Naive thymus-derived CD8-positive, alpha-beta T cell (primary cell): ENCODE data around the gene SPAG5. TPM values are rescaled to one million over a fixed set of nuclear protein-coding genes. Genes with fewer than 3 reads are reported as not detected.

Experiments
- ATAC-seq, 2 donors: fragments of 150-1000 bp; cut with Tn5 transposase in 1 of 2; sonication (Bioruptor Pico), chemical (Tn5 transposase) in 1 of 2; 1 replicate in 1 of 2; 2 replicates in 1 of 2; pipeline ENCODE4 v1.10.0; 2021; ENCODE audit warnings: mild to moderate bottlenecking in 2 of 2, moderate library complexity in 2 of 2
- POLR2A ChIA-PET: fragments of 350-600 bp; sonication (Branson Sonifier 250); formaldehyde crosslinking; loops from one replicate; lab custom pipeline; 2021; ENCODE audit warnings: antibody characterized with exemption; lab: Charles Lee
- DNase-seq, 10 donors: peaks; one replicate each; pipeline versions ENCODE4 v3.0.0 to v3.0.0-alpha.2; 2020 to 2022
- H3K27ac Mint-ChIP-seq, 10 donors: one replicate each; pipeline ENCODE4 v1.8.0; 2020 to 2022; ENCODE audit warnings: mild to moderate bottlenecking in 10 of 10, mixed read lengths in 10 of 10, moderate library complexity in 4 of 10, inconsistent platforms in 1 of 10
- H3K27me3 Mint-ChIP-seq, 5 donors: one replicate each; pipeline ENCODE4 v1.8.0; 2021 to 2022; ENCODE audit warnings: mixed read lengths in 5 of 5
- H3K36me3 Mint-ChIP-seq, 3 donors: one replicate each; pipeline ENCODE4 v1.8.0; 2020 to 2022; ENCODE audit warnings: mixed read lengths in 3 of 3, mild to moderate bottlenecking in 2 of 3, inconsistent platforms in 1 of 3
- H3K4me1 Mint-ChIP-seq, 4 donors: one replicate each; pipeline ENCODE4 v1.8.0; 2021 to 2022; ENCODE audit warnings: mixed read lengths in 4 of 4
- H3K4me3 Mint-ChIP-seq, 10 donors: one replicate each; pipeline ENCODE4 v1.8.0; 2020 to 2022; ENCODE audit warnings: mild to moderate bottlenecking in 10 of 10, mixed read lengths in 10 of 10, moderate library complexity in 6 of 10, inconsistent platforms in 1 of 10
- H3K9me3 Mint-ChIP-seq, 9 donors: one replicate each; pipeline ENCODE4 v1.8.0; 2020 to 2022; ENCODE audit warnings: mixed read lengths in 9 of 9, mild to moderate bottlenecking in 3 of 9, inconsistent platforms in 1 of 9, moderate library complexity in 1 of 9
- polyA plus RNA-seq, 3 donors: library from polyadenylated mRNA; unstranded; fragments of 300-500 nt; fragmentation: Illumina TruSeq; gene quantifications; one replicate each; pipeline ENCODE4 v1.2.3, GENCODE V29; 2021
- total RNA-seq, 8 experiments: library from RNA in 2 of 8; stranded (reverse) in 2 of 8; gene quantifications; one replicate each; pipeline ENCODE4 v1.2.3 and lab custom pipeline; 2021 to 2026

The SPAG5 gene
- total and polyA plus RNA-seq, 5 experiments from 2014 or later, result 0.40 to 11.2 (median 2.7) TPM

- POLR2A ChIA-PET, result interaction anchor here (1.0 to 7.5 kb wide), 3 partner anchors 25 to 97 kb away, joined by 4 to 81 read pairs (median 4); partner anchors contain the start of genes ALDOC, BLTP2 and PIGS
- Mint-ChIP-seq H3K27me3 (no peaks in the 10 kb centered on the region), H3K4me1 (peaks cover 41 to 59% (median 54%) of the 10 kb centered on the region in 4 donors), H3K36me3 (peaks cover 0 to 4% (median 0%) of the 10 kb centered on the region in 3 donors), H3K4me3 (peak overlapping the region in 8 of 10 donors; percentile 12 to 67 (median 28)), H3K9me3 (no peaks in the 10 kb centered on the region), H3K27ac (peak overlapping the region; percentile 61 to 97 (median 92))
- no peak for DNase-seq
- ATAC-seq, result no peak
These were observed 50.3 kb downstream of the SPAG5 start for GRCh38 chr17:28548417-28549130.

GRCh38 chr17:28547623-28548416 lies 51.0 kb downstream of the SPAG5 start:
- Mint-ChIP-seq H3K36me3 (peaks cover 0 to 3% (median 0%) of the 10 kb centered on the region in 3 donors), H3K27ac (peak overlapping the region; percentile 84 to 96 (median 93)), H3K27me3 (no peaks in the 10 kb centered on the region), H3K4me1 (peaks cover 39 to 52% (median 49%) of the 10 kb centered on the region in 4 donors), H3K9me3 (no peaks in the 10 kb centered on the region), H3K4me3 (peak overlapping the region; percentile 48 to 84 (median 68))
- POLR2A ChIA-PET, result interaction anchor here (0.6 to 7.5 kb wide), 5 partner anchors 26 to 103 kb away, joined by 3 to 81 read pairs (median 5); partner anchors contain the start of genes ALDOC, BLTP2, PIGS and SPAG5
- peak; percentile 11 to 76 (median 42) for DNase-seq
- peak; percentile 14 to 43 for ATAC-seq

DNA sequence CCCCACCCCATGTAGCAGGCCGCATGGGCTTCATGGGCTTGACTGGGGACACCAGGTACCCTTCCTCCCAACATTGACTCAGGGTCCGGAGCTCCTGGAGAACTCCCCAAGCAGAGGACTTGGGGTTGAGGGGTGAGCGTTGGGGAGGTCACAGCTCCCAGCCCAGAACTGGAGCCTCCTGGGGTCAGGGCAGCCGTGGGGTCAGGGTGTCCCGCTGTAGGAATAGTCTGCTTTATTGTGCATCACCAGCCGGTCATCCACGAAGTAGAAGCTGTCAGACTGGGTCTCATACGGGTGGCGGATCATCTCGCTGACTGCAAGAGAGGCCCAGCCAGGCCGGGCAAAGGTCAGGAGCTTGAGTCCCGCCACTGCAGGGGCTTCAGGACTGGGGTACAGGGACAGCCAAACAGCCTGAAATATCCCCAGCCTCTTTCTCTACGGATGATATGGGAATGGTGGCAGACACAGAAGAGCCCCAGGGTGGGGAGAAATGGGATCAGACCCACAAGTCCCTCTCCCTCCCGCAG lies 51.7 kb downstream of the SPAG5 start:
- POLR2A ChIA-PET, result interaction anchor here (0.6 to 7.5 kb wide), 4 partner anchors 26 to 102 kb away, joined by 3 to 81 read pairs (median 6); partner anchors contain the start of genes ALDOC, PIGS and SPAG5
- Mint-ChIP-seq H3K27me3 (no peaks in the 10 kb centered on the region), H3K9me3 (no peaks in the 10 kb centered on the region), H3K27ac (peak overlapping the region; percentile 84 to 96 (median 92)), H3K4me1 (peaks cover 37 to 49% (median 46%) of the 10 kb centered on the region in 4 donors), H3K4me3 (peak overlapping the region in 9 of 10 donors; percentile 48 to 84 (median 69)), H3K36me3 (peaks cover 0 to 3% (median 0%) of the 10 kb centered on the region in 3 donors)
- ATAC-seq (no peak), DNase-seq (no peak)

DNA sequence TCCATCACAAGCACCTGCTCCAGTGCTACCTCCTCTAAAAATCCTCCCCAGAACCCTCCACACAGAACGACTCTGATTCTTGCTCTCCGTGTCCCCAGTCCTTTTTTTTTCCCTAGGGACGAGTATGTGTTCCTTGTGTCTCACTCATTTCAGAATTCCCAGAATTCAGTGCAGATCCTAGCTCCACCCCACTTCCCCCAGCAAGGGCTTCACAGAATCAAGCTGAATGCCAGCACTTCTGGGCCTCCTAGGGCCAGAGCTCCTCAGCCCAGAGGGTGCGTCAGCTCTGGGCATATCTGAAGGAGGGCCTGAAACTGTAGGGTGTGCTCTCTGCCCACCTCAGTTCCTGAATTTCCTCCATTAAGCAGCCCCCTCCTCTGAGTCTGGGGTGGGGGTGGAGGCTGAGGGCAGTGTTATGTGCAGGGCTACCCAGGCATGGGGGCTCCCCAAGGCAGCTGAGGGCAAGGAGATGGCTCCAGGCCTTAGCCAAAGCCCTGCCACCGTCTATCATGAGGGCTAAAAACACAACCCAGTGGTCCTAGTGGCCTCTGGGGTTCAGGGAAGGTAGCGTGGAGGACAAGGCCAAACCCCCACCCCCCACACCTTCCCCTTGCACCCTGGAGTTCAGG lies 52.9 kb downstream of the SPAG5 start:
- no peak for ATAC-seq
- POLR2A ChIA-PET, result no interaction called here
- DNase-seq, result no peak
- Mint-ChIP-seq H3K27ac (peak overlapping the region in 3 of 10 donors; percentile 34 to 61 (median 46)), H3K4me3 (no peak overlapping the region), H3K36me3 (peaks cover 0 to 3% (median 0%) of the 10 kb centered on the region in 3 donors), H3K9me3 (no peaks in the 10 kb centered on the region), H3K4me1 (peaks cover 29 to 38% (median 35%) of the 10 kb centered on the region in 4 donors), H3K27me3 (no peaks in the 10 kb centered on the region)

- Mint-ChIP-seq H3K4me3 (no peak overlapping the region), H3K27ac (peak overlapping the region in 3 of 10 donors; percentile 13 to 67 (median 17)), H3K36me3 (peaks cover 0 to 3% (median 0%) of the 10 kb centered on the region in 3 donors), H3K4me1 (peaks cover 25 to 31% (median 27%) of the 10 kb centered on the region in 4 donors), H3K9me3 (no peaks in the 10 kb centered on the region), H3K27me3 (no peaks in the 10 kb centered on the region)
- DNase-seq (no peak), ATAC-seq (no peak)
- POLR2A ChIA-PET, result no interaction called here
These were observed 53.7 kb downstream of the SPAG5 start for GRCh38 chr17:28545141-28545503.

GRCh38 chr17:28544402-28545140 lies 54.3 kb downstream of the SPAG5 start:
- DNase-seq, result no peak
- Mint-ChIP-seq H3K27ac (peak overlapping the region in 3 of 10 donors; percentile 13 to 67 (median 48)), H3K4me3 (peak overlapping the region in 1 of 10 donors; percentile 65), H3K4me1 (peaks cover 19 to 25% (median 22%) of the 10 kb centered on the region in 4 donors), H3K27me3 (no peaks in the 10 kb centered on the region), H3K9me3 (no peaks in the 10 kb centered on the region), H3K36me3 (peaks cover 0 to 3% (median 0%) of the 10 kb centered on the region in 3 donors)
- POLR2A ChIA-PET, result interaction anchor here (0.6 kb wide), 1 partner anchor 22 kb away, joined by 6 read pairs; no protein-coding TSS in a partner anchor
- ATAC-seq, result no peak

DNA sequence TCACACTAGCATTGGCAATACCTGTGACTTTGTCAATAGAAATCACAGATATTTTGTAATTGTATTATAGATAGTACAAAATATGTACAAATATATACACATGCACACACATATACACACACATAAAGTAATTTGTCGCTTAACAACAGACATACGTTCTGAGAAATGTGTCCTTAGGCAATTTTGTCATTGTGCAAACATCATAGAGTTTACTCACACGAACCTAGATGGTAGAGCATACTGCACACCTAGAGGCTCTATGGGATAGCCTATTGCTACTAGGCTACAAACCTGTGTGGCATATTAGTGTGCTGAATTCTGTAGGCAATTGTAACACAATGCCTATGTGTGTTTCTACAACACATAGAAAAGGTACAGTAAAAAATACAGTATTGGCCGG lies 57.4 kb downstream of the SPAG5 start:
- no peak overlapping the region for H3K27ac Mint-ChIP-seq
- no peak for ATAC-seq
- no peaks in the 10 kb centered on the region for H3K9me3 Mint-ChIP-seq
- POLR2A ChIA-PET, result no interaction called here
- no peak overlapping the region for H3K4me3 Mint-ChIP-seq
- peaks cover 0 to 2% (median 0%) of the 10 kb centered on the region in 4 donors for H3K4me1 Mint-ChIP-seq
- H3K36me3 Mint-ChIP-seq, result peaks cover 0 to 3% (median 0%) of the 10 kb centered on the region in 3 donors
- H3K27me3 Mint-ChIP-seq, result no peaks in the 10 kb centered on the region
- no peak for DNase-seq

DNA sequence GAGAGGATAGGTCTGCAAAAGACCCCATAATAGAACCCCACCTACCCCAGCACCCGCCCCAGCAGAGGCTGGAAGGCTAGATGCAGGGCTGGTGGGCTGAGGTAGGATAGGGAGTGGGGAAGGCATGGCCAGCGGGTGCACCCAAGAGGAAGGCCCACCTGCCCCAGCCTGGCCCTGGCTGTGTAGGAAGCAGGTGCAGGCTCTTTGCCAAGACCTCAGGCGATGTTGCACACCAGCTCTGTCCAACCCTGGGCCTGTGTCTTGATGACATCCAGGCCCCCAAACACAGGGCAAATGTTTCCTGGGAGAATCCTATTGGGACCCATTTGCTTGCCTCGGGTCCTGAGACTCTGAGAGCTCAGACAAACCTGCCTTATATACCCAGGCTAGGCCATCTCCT lies 58.6 kb downstream of the SPAG5 start:
- H3K4me3 Mint-ChIP-seq, result no peak overlapping the region
- POLR2A ChIA-PET, result no interaction called here
- no peak for ATAC-seq

GRCh38 chr17:28538296-28538895 lies 60.4 kb downstream of the SPAG5 start:
- POLR2A ChIA-PET, result no interaction called here
- ATAC-seq, result no peak
- no peaks in the 10 kb centered on the region for H3K9me3 Mint-ChIP-seq

More for the DNA sequence above, 58.6 kb downstream of the SPAG5 start:
- no peaks in the 10 kb centered on the region for H3K27me3 Mint-ChIP-seq
- no peaks in the 10 kb centered on the region for H3K36me3 Mint-ChIP-seq
- H3K27ac Mint-ChIP-seq, result peak overlapping the region in 1 of 10 donors; percentile 73
- no peak for DNase-seq
- H3K4me1 Mint-ChIP-seq, result peaks cover 0 to 2% (median 0%) of the 10 kb centered on the region in 4 donors
- no peaks in the 10 kb centered on the region for H3K9me3 Mint-ChIP-seq

GRCh38 chr17:28537219-28537610 lies 61.6 kb downstream of the SPAG5 start:
- no peaks in the 10 kb centered on the region for H3K9me3 Mint-ChIP-seq
- H3K36me3 Mint-ChIP-seq, result no peaks in the 10 kb centered on the region
- DNase-seq (no peak), ATAC-seq (no peak)
- H3K27me3 Mint-ChIP-seq, result no peaks in the 10 kb centered on the region
- H3K4me1 Mint-ChIP-seq, result no peaks in the 10 kb centered on the region
- POLR2A ChIA-PET, result no interaction called here
- H3K27ac Mint-ChIP-seq, result peak overlapping the region in 1 of 10 donors; percentile 79
- no peak overlapping the region for H3K4me3 Mint-ChIP-seq

More at GRCh38 chr17:28538296-28538895, 60.4 kb downstream of the SPAG5 start:
- no peak for DNase-seq
- Mint-ChIP-seq H3K27me3 (no peaks in the 10 kb centered on the region), H3K4me3 (no peak overlapping the region), H3K4me1 (no peaks in the 10 kb centered on the region), H3K36me3 (no peaks in the 10 kb centered on the region), H3K27ac (no peak overlapping the region)

GRCh38 chr17:28536532-28537218 lies 62.1 kb downstream of the SPAG5 start:
- POLR2A ChIA-PET, result no interaction called here
- no peaks in the 10 kb centered on the region for H3K27me3 Mint-ChIP-seq
- no peaks in the 10 kb centered on the region for H3K9me3 Mint-ChIP-seq
- H3K27ac Mint-ChIP-seq, result no peak overlapping the region
- no peaks in the 10 kb centered on the region for H3K4me1 Mint-ChIP-seq
- ATAC-seq, result no peak
- DNase-seq, result no peak
- H3K4me3 Mint-ChIP-seq, result no peak overlapping the region
- no peaks in the 10 kb centered on the region for H3K36me3 Mint-ChIP-seq
